NCI-H2171 (cell line): ENCODE measurements around the gene S100A4.

Experiments used
- DNase-seq: peaks from one replicate; lab custom pipeline; 2025; lab: John Stamatoyannopoulos, UW

S100A4 gene

DNA sequence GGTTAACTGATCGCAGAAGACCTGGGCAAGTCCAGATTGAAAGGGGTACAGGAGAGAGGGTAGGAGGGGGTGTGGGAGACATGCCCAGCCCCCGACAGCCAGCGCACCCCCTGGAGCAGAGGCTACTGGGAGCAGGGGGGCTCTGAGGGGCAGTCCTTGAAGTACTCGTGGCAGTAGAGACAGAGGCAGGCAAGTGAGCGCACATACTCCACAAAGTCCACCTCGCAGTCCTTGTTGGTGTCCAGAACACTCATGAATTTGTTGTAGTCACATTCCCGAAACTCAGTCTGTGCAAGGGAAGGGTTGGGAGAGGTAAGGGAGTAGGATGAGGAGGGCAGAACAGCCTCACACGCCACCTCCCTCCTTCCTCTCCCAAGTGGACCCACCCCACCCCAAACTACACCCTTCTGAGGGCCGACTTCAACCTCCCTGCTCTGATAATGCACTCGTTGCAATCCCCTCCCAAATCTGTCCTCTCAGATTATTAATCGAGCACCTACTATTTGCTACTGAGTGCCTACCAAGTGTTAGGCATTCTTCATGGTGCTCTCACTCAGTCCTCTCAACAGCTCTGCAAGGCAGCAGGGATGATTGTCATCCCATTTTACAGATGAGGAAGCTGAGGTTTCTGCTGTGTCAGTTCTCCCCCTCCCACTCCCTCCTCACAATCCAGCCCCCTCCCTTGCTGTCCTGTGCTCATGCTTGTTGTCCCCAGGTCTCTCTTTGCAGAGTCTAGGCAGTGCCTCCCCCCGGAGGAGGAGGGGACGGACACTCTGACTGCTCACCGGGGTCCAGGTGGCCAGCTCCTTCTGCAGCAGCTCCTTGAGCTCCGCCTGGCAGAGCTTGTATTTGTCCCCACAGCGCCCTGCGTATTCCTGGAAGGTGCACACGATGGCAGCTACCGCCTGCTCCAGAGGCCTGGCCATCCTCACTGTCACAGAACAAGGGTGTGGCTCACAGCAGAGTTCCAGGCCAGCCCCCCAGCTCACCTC lies 2.2 kb upstream of the S100A4 start:
- DNase-seq: no peak

DNA sequence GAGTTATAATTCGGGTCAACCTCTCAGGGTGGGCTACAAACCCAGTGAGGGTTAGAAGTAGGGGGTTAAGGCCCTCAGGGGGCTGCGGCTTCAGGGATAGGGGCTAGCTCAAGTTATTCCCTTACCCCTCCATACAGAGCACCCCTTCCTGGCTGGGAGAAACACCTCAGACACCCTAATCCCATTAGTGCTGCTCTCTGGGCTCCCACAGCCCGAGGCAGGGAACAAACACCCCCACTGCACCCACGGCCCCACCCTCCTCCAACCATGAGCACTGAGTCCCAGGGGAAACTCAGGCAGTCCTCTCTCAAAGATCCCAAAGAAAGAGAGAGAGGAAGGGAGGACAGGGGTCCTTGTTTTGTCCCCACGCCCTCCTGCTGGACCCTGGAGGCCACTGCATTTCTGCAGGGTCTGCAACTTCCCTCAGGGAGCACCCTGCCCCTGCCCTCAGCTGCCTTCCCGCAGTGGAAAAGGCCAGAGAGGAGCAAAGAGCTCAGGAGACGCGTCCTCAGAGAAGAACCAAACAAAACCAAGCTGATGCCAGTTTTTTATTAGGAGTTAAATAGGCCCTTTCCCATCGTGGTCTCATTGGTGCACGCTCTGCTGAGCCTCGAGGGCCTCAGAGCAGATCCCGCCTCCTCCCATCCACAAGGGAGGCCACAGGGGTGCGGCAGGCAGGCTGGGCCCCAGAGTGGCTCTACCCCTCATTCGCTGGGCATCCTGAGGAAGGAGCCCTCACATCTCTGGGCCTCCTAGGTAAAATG lies 1.4 kb upstream of the S100A4 start:
- DNase-seq: no peak

DNA sequence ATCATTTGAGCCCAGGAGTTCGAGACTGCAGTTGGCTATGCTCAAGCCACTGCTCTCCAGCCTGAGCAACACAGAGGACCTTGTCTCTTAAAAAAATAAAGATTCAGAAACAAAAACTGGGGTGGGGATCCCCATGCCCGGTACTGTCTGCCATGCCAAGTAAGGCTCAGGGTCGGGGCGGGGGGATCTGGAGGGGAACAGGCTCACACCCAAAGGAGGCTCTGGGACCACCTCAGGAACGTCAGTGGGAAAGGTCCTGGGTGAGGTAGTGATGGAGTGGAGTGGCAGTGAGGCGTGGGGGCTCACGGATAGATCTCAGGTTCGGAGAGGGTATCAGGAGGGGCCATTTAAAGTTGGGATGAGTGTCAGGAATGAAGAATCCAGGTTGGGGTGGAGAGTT lies 765 bp upstream of the S100A4 start:
- no peak for DNase-seq

DNA sequence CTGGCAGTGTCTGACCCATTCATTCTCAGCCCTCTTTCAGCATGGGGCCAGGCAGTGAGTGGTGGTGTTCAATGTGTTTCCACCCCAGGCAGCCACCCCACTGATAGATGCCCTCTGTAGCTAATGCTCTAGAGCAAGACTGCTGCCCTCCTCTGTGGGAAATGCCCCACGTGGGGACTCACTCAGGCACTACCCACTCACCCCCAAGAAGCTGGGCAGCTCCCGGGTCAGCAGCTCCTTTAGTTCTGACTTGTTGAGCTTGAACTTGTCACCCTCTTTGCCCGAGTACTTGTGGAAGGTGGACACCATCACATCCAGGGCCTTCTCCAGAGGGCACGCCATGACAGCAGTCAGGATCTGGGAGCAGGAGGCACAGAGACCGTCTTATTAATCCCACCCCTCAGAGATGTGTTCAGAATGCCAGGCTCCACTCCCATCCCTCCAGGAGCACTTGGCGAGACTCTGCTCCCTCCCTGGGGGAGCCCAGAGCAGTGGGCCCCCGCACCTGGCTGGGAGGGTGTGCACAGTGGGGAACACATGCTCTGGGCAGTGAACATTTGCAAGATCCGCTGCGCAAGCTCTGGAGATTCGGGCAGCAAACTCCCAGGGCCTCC lies 1.0 kb downstream of the S100A4 start:
- DNase-seq: no peak

DNA sequence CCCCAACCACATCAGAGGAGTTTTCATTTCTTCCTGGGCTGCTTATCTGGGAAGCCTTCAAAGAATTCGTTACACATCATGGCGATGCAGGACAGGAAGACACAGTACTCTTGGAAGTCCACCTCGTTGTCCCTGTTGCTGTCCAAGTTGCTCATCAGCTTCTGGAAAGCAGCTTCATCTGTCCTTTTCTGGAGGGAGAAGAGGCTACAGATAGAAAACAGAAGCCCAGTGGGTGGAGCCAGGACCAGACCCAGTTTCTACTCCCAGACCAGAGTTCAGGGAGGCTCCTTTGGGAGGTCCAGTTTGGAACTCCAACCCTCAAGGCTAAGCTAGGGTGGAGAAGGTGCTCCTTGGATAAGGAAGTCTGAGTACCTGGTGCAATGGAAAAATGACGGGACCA lies 1.9 kb downstream of the S100A4 start:
- DNase-seq: no peak

DNA sequence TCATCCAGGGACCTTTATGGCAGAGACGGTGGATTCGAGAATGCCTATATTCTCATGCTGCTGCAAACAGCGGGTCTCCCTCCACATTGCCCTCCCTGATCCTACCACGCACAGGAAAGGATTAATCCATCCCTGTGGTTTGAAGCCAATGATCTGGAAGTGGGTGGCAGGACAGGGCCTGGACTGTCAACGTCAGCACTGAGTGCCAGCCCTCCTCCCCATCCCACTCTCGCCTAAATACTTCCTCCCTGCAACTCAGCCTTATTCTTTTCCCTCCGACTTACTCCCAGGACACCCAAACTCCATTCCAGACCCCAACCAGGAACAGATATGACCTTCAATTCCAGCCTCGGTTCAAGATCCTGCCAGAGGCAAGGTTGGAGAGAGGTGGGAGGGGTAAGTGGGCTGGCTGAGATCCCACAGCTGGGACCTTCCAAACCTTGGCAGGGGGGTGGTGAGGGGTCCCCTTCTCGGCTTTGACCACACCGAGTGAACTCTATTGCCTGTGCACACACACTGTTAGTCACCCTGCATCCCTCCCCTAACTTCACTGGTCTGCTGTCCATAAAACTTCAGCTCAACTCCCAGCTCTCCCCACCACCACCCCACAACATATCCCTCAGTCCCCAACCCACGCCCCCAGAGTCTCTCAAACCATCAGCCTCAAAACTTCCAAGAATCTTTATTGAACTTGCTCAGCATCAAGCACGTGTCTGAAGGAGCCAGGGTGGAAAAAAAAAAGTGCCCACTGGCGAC lies 2.5 kb downstream of the S100A4 start:
- DNase-seq: no peak

DNA sequence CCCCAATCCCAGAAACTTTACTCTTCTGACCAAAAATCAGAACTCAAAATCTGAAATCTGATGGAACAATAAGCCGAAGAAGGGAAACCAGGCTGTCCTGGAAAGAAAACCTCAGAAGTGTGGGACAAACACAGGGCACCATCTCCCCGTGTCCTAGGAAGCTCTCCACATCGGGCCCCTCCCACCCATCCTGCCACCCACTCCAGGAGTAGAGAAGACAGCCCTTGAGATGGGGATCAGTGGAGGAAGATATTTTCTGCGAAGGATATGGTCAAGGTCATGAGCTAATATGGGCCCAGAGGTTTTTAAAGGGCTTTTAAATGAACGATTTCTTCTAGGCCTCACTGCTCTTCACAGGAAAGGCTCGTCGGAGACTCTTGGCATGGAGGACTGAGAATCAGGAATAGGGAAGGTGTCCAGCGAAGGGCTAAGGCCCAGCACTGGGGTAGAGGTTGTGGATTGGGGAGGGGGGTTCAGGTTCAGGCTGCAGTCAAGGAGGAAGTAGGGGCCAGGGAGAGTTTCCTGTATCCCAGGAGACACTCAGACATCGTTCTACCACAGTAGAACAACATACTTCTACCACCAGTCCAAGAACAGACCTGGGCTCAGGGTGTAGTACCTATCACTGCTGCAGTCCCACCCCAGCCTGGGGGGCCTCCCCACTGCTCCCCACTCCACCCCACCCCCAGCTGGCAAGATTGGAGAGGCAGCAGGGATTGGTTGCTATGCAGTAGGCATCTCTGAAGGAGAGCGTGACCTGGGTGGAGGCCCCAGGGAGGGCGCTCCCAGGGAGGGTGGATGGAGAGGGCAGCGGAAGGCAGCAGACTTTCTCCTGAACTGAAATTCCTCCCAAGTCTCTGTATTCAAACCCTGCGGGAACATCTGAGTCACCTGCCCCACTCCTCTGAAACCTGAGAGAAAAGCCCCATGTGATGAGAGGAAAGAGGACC lies 3.7 kb downstream of the S100A4 start:
- no peak for DNase-seq

DNA sequence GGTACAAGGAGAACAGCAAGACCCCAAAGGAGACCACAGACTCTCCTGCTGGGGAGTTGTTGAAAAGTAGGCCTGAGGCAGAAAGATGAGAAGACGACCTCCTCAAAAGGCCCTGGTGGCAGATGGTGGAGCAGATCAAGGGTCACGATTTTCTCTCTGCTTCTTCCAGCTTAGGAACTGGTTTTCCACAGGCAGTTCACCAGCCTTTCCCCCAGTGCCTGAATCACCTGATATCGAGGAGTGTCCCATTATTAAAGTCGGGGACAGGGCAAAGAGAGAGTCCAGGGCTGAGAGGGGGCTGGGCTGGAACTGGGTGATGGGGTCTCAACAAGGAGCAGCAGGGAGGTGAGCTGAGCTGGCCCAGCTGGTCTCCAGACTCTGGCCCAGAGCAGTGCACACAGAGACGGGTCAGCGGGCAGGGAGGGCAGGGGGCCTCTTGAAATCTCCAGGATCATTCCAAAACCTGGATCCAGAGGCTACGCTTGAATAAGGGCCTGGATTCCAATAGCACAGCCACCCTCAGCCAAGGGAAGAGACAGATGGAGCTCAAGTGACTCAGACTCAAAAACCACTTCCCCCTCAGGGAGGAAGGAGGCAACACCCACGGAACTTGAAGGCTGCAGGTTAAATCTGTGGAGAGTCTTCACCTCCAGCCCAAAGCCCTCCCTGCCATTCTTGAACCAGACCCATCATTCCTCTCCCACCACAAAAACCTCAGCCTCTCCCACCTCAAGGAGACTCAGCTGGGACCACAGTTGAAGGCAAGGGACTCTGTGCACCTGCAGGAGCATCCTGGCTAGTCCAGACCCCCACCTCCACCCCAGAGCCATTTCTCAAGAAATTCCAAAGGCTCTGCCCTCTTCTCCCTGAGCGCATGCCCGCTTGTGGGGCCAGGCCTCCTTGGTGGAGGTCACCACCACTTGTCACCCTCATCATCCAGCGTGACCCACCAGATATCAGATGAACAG lies 4.9 kb downstream of the S100A4 start, which contains the start of gene S100A5:
Gene S100A5, minus strand, starts transcription at position 541 of the 968 bp plus-strand sequence. CDS start 743 bp downstream, outside the sequence.
- peak; percentile 43 for DNase-seq

DNA sequence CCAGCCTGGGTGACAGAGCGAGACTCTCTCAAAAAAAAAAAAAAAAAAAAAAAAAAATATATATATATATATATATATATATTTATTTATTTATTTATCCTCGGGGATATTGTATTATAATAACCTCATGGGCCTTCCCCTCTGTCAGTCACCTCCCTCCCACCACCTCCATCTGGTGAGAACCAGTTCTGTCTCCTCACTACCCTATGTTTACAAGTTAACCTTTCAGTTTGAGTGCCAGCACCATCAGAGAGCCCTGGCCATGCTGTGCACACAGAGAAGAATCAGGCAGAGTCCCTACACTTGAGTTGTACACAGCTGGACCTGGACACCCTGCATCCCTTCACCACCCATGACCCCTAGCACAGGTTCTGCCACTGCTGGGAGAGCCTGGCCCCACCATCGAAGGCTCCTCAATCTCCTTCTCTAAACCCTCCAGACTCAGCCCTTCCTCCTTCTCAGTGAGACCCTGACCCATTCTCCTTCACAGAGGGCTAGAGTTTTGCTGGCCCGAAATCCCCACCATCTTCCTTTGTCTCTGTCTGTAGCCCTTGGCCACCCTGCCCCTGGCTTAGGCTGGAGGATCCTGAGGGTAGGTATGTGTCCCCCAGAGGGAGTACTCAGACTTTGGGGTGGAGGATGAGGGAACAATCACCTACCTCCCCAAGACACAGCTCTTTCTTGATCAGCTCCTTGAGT lies 6.1 kb downstream of the S100A4 start:
- no peak for DNase-seq

DNA sequence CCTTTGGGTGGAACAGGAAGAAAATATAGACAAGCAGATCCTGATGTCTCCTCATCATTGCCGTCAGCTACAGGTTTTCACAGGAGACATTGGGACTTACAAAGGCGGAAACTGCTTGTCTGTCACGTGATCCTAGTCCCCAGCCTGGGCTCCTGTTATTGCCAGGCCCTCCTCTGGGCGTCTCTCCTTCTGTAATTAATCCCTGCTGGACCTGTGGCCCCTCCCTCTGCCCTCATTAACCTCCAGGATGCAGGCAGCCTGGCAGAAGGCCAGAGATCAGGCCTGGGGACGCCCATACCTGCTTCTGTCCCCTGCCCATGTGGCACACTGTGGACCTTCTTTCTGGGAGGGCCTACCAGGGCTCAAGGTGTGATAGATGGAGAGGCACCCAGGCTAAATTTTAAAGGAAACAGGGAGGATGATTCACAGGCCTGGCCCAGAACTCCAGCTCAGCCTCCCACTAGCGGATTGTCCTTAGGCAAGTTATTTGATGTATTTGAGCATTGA lies 7.2 kb downstream of the S100A4 start:
- DNase-seq: peak; percentile 19

DNA sequence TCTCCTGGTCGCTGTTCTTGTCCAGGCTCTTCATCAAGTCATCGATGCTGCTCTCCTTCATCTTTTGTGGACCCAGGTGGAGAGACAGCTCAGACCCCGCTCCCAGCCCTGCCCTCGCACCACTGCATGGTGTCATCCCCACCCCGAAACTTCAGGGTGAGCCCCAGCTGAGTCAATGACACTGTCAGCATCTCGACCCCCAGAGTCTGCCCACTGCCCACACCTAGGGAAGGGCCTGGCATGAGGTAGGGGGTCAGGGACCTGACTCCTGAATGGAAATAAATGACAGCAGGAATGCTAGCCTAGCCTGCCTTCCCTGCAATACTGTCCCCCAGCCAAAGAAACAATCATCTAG lies 8.3 kb downstream of the S100A4 start:
- no peak for DNase-seq

DNA sequence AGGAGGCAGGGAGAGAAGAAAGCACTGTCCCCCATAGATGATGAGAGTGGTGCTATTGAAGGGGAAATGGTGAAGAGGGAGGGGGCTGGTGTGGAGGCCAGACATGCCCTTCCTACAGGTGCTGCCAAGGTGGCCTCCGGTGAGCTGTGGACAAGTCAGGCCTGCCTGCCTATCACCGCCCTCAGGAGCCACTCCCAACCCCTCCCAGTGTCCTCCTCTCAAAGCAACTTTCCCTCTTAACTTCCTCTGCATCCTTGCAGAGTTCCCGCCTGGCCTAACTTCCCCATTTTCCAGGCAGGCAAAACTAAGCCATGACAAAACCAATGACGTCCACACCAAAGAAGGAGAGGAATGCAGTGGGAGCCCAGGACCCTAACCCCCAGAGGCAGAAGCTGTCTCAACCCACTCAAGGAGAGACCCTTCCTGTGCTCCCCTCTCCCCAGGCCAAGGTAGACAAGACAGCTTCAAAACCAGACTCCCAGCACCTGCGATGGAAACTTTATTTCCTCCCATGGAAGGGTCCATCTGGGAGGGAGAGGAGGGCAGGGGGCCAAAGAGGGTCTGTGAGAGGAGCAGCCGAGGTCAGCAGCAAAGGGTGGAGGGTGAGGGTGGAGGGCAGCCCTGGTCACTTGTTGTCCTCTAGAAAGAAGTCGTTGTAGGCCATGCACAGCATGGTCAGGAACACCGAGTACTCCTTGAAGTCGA lies 8.8 kb downstream of the S100A4 start:
- no peak for DNase-seq

DNA sequence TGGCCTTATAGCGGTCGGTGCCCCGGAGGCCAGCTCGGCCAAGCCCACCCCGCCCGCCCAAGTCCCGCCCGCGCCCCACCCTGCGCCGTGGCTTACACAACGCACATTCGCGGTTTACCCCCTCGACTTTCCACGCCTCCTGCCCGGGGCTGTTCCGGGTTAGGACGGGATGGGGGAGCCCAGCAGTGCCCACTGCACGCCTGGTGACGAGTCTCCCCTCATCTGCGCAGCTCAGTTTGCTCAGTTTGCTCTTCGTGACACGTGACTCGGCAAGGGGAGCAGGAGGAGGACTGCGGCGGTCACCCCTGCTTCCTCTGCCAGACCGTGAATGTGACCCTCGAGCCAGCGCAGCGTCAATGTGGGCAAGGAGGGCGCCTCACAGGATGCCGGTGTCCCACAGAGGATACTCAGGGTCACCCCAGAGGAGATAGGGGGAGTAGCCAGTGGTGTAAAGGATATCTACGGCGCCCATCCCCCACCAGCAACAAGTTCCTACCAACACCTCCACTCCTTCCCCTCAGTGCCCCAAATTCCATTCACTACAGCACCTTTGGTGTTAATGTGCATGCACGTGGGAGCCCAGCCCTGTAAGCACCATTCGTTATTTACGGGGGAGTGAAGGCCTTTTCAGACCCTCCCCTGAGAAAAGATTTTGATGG lies 9.5 kb downstream of the S100A4 start:
- DNase-seq: no peak

DNA sequence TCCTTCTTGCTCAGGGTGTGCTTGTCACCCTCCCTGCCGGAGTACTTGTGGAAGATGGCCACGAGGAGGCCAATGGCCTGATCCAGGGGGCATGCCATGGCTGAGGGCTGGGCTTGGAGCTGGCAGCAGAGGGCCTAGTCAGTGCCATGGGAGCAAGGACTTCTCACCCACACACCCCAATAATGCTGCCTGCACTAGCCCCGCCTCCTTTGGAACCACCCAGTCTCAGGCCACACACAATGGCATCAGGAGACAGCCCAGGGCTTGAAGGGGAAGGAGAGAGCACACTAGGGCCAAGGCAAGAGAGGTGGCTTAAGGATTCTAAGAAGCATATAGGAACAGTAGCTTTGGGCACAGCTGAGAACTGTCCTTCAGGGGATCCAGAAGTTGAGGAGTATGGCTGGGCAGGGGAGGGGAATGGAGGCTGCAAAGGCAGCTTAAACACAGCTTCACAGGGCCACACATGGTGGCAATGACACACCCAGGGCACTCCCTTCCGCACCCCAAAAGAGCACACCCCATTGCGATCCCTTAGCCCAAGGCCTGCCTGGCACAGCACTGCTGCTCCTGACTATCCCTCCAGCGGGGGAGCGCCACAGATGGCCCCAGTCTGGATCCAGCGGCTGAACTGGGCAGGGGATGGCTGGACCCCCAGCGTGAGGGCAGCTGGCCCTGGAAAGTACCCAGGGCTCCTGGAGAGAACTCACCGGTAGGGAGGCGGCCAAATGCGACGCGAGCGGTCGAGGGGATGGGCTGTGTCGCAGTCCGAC lies 10.2 kb downstream of the S100A4 start, which contains the start of gene S100A6:
Gene S100A6, minus strand, starts transcription at position 750 of the 770 bp plus-strand sequence. Its CDS starts 652 bp downstream, at position 98.
- DNase-seq: no peak

DNA sequence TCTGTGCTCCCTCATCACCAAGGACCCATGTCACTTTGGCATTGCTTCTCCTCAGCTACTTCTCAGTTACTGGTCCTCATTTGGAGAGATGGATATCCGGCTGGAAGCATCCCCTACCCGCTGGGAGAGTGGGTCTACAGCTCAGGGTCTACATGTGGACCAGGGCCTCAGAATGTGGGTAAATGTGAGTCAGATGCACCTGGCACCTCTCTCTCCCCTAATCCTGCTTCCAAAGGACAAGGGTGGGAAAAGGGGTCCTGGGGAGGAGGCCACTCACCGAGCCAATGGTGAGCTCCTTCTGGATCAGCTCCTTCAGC lies 10.7 kb downstream of the S100A4 start:
- no peak for DNase-seq

DNA sequence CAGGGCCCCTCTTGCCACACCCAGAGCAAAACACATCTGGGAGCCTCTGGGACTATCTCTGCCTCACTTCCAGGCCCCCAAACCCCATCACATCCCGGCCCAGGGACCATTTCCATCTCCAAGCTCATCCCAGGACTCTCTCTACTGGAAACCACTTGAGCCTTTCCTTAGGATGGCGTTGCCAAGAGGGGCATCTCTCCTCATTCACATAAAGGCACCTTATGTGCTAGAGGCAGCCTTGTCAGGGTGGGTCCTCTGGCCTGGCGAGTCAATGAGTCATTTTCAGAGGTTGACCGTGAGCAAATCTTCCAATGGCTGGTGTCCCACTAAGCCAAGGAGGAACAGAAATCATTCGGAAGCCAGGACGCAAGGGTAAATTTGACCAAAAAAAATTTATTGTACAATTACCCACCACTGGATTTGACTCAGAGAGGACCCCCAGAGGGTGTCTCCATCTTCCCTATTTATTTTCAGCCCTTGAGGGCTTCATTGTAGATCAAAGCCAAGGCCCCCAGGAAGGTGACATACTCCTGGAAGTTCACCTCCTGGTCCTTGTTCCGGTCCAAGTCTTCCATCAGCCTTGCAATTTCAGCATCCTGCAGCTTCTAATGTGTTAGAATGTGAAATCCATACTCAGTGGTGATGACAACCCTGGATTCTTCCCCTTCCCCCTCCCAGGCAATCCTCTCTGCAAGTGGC lies 11.2 kb downstream of the S100A4 start:
- DNase-seq: no peak
